22Rv1 (cell line): ENCODE results near the gene DNAAF3.
"Not testable (repeated sequence)": the region's sequence is repeated elsewhere in the genome, so short reads cannot be mapped to it uniquely, and the experiment has no call there.

Experiments
- ZFX ChIP-seq: fragments of 450-650 bp; IDR thresholded peaks from 2 replicates; pipeline ENCODE4 v1.6.1; 2017; ENCODE audit warnings: antibody characterized with exemption, borderline replicate concordance
- TF ChIP-seq, protein P1 (sequence below): fragments of 450-650 bp; IDR thresholded peaks from 2 replicates; pipeline ENCODE4 v1.5.1; 2017; ENCODE audit warnings: mild to moderate bottlenecking

DNA sequence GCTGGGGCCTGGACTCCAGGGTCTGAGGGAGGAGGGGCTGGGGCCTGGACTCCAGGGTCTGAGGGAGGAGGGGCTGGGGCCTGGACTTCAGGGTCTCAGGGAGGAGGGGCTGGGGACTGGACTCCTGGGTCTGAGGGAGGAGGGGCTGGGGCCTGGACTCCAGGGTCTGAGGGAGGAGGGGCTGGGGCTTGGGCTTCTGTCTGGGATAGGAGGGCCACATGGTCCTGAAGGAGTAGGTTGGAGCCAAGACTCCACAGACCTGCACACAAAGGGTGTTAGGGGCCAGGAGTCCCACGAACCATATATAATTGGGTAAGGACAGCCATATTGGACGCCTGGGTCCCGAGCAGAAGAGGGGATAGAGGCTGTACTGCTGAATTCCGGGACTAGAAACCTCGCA, 10.6 kb downstream of the DNAAF3 start:
- TF ChIP-seq, protein P1, sequence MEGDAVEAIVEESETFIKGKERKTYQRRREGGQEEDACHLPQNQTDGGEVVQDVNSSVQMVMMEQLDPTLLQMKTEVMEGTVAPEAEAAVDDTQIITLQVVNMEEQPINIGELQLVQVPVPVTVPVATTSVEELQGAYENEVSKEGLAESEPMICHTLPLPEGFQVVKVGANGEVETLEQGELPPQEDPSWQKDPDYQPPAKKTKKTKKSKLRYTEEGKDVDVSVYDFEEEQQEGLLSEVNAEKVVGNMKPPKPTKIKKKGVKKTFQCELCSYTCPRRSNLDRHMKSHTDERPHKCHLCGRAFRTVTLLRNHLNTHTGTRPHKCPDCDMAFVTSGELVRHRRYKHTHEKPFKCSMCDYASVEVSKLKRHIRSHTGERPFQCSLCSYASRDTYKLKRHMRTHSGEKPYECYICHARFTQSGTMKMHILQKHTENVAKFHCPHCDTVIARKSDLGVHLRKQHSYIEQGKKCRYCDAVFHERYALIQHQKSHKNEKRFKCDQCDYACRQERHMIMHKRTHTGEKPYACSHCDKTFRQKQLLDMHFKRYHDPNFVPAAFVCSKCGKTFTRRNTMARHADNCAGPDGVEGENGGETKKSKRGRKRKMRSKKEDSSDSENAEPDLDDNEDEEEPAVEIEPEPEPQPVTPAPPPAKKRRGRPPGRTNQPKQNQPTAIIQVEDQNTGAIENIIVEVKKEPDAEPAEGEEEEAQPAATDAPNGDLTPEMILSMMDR = not testable (repeated sequence)
- not testable (repeated sequence) for TF ChIP-seq ZFX
